ENCODE results near the gene DCUN1D2. TPM values are rescaled to one million over a fixed set of nuclear protein-coding genes. Genes with fewer than 3 reads are reported as not detected.

DCUN1D2 gene
- total and polyA plus RNA-seq, 10 donors = 6.3 to 33.1 (median 24.4) TPM

GRCh38 chr13:113485545-113485944 lies 5.0 kb downstream of the DCUN1D2 start:
- Histone ChIP-seq H3K27ac (no peak overlapping the region), H3K4me1 (peaks cover 13 to 53% (median 23%) of the 10 kb centered on the region in 6 donors), H3K9me3 (no peaks in the 10 kb centered on the region), H3K27me3 (replicated peaks in 1 of 7) (no peaks in the 10 kb centered on the region), H3K4me3 (no peak overlapping the region), H3K36me3 (peaks cover 0 to 24% (median 2%) of the 10 kb centered on the region in 6 donors)
- TF ChIP-seq CTCF (IDR thresholded peaks at IDR 0.05 in 8 of 11, conservative IDR thresholded peaks at IDR 0.05 in 3 of 11) = no peak
- no peak for TF ChIP-seq POLR2A (IDR thresholded peaks at IDR 0.05)
- TF ChIP-seq POLR2AphosphoS5 (IDR thresholded peaks at IDR 0.05) = no peak
- intact Hi-C loops (cut with DNase I; ENCODE audit: low total_unique reads) = no loop called here
- WGBS, 5 donors = 91 to 95% (median 93%) methylated on average over 13 of the region's 13 CpGs
- no peak for DNase-seq

GRCh38 chr13:113483504-113484293 lies 6.8 kb downstream of the DCUN1D2 start:
- DNase-seq = no peak
- intact Hi-C loops (cut with DNase I; ENCODE audit: low total_unique reads) = no loop called here
- H3K4me3 ChIP-seq = no peak overlapping the region
- peaks cover 0 to 42% (median 14%) of the 10 kb centered on the region in 6 donors for H3K36me3 ChIP-seq
- no peak for TF ChIP-seq CTCF (IDR thresholded peaks at IDR 0.05 in 8 of 11, conservative IDR thresholded peaks at IDR 0.05 in 3 of 11)
- no peak for TF ChIP-seq POLR2A (IDR thresholded peaks at IDR 0.05)
- TF ChIP-seq POLR2AphosphoS5 (IDR thresholded peaks at IDR 0.05) = no peak
- WGBS, 5 donors = 95 to 97% (median 96%) methylated on average over 36 of the region's 36 CpGs
- H3K4me1 ChIP-seq = peaks cover 2 to 38% (median 9%) of the 10 kb centered on the region in 6 donors
- H3K9me3 ChIP-seq = no peaks in the 10 kb centered on the region
- no peak overlapping the region for H3K27ac ChIP-seq
- H3K27me3 ChIP-seq (replicated peaks in 1 of 7) = no peaks in the 10 kb centered on the region

- WGBS, 5 donors = 94 to 97% (median 95%) methylated on average over 7 of the region's 7 CpGs
- intact Hi-C loops (cut with DNase I; ENCODE audit: low total_unique reads) = no loop called here
Observed at GRCh38 chr13:113483081-113483480, 7.4 kb downstream of the DCUN1D2 start.

More at GRCh38 chr13:113483081-113483480, 7.4 kb downstream of the DCUN1D2 start:
- Histone ChIP-seq H3K4me1 (peaks cover 0 to 32% (median 4%) of the 10 kb centered on the region in 6 donors), H3K4me3 (no peak overlapping the region), H3K36me3 (peaks cover 0 to 49% (median 16%) of the 10 kb centered on the region in 6 donors), H3K27ac (no peak overlapping the region), H3K9me3 (peaks cover 0 to 5% (median 0%) of the 10 kb centered on the region in 8 donors), H3K27me3 (replicated peaks in 1 of 7) (no peaks in the 10 kb centered on the region)
- TF ChIP-seq POLR2AphosphoS5 (IDR thresholded peaks at IDR 0.05) = no peak
- no peak for TF ChIP-seq CTCF (IDR thresholded peaks at IDR 0.05 in 8 of 11, conservative IDR thresholded peaks at IDR 0.05 in 3 of 11)
- TF ChIP-seq POLR2A (IDR thresholded peaks at IDR 0.05) = no peak
- DNase-seq = no peak

Data from spleen (tissue), 11 donors.